ENCODE data around the gene TRAF5. TPM values are rescaled to one million over a fixed set of nuclear protein-coding genes. Genes with fewer than 3 reads are reported as not detected.
A peak's percentile ranks its signal among the peaks of the same experiment; 100 is the strongest.

Gene TRAF5
- total RNA-seq, 1 donor from 2014 or later = 3.9 TPM

GRCh38 chr1:211376807-211377470, 50.3 kb downstream of the TRAF5 start:
- TF ChIP-seq CTCF (IDR thresholded peaks at IDR 0.05) = no peak
- intact Hi-C loops (cut with DNase I) = no loop called here
- peak overlapping the region in 1 of 2 donors; percentile 44 for H3K27ac ChIP-seq
- no peaks in the 10 kb centered on the region for H3K4me1 ChIP-seq
- H3K27me3 ChIP-seq = no peaks in the 10 kb centered on the region
- no peak for DNase-seq (ENCODE audit: low spot score in 2 of 2)
- no peak overlapping the region for H3K4me3 ChIP-seq
- peaks cover 12 to 36% of the 10 kb centered on the region in 2 donors for H3K36me3 ChIP-seq
- no peaks in the 10 kb centered on the region for H3K9me3 ChIP-seq

- Histone ChIP-seq H3K27ac (peak overlapping the region; percentile 2 to 44), H3K4me1 (no peaks in the 10 kb centered on the region), H3K27me3 (no peaks in the 10 kb centered on the region), H3K36me3 (peaks cover 12 to 29% of the 10 kb centered on the region in 2 donors), H3K4me3 (no peak overlapping the region), H3K9me3 (no peaks in the 10 kb centered on the region)
- intact Hi-C loops (cut with DNase I) = no loop called here
- DNase-seq (ENCODE audit: low spot score in 2 of 2) = no peak
- no peak for TF ChIP-seq CTCF (IDR thresholded peaks at IDR 0.05)
Observed at GRCh38 chr1:211377539-211378450, 51.2 kb downstream of the TRAF5 start.

DNA sequence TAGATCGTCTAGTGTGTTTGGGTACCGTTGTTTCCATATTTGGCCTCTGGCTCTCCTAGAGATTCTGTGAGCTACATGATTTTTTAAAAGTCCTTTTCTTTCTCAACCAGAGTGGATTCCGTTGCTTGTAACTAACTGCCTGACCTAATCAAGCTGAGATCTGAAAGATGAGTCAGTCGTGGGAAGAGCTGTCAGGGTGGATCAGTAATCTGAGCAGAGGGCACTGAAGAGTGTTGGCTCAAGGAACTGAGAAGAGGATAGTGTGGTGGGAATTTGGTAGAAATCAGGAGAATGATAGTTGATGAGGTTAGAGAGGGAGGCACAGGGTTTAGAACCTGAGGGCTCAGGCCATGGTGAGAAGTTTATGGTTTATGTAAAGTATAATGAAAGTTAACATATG, 52.2 kb downstream of the TRAF5 start:
- Histone ChIP-seq H3K27ac (peak overlapping the region in 1 of 2 donors; percentile 44), H3K4me3 (no peak overlapping the region), H3K36me3 (peaks cover 7 to 23% of the 10 kb centered on the region in 2 donors), H3K4me1 (no peaks in the 10 kb centered on the region), H3K27me3 (no peaks in the 10 kb centered on the region), H3K9me3 (no peaks in the 10 kb centered on the region)
- intact Hi-C loops (cut with DNase I) = no loop called here
- DNase-seq (ENCODE audit: low spot score in 2 of 2) = no peak
- TF ChIP-seq CTCF (IDR thresholded peaks at IDR 0.05) = no peak

GRCh38 chr1:211379446-211379845, 52.8 kb downstream of the TRAF5 start:
- peaks cover 6 to 17% of the 10 kb centered on the region in 2 donors for H3K36me3 ChIP-seq
- intact Hi-C loops (cut with DNase I) = no loop called here

More at GRCh38 chr1:211379446-211379845, 52.8 kb downstream of the TRAF5 start:
- Histone ChIP-seq H3K4me1 (no peaks in the 10 kb centered on the region), H3K9me3 (no peaks in the 10 kb centered on the region), H3K4me3 (no peak overlapping the region), H3K27ac (no peak overlapping the region), H3K27me3 (no peaks in the 10 kb centered on the region)
- no peak for DNase-seq (ENCODE audit: low spot score in 2 of 2)
- no peak for TF ChIP-seq CTCF (IDR thresholded peaks at IDR 0.05)
